Measurements from ENCODE around the gene CD300LF. TPM values are rescaled to one million over a fixed set of nuclear protein-coding genes. Genes with fewer than 3 reads are reported as not detected.

The CD300LF gene
- total RNA-seq, 1 experiment from 2014 or later, result not detected

GRCh38 chr17:74694081-74694480, 18.6 kb downstream of the CD300LF start:
- ATAC-seq (no peak), DNase-seq (ENCODE audit: low read depth, low spot score) (no peak)
- TF ChIP-seq EZH2 (IDR thresholded peaks at IDR 0.05) (no peak), SRF (IDR thresholded peaks at IDR 0.05; ENCODE audit: low read depth) (no peak), POLR2AphosphoS5 (IDR thresholded peaks at IDR 0.05; ENCODE audit: low read depth, low read length) (no peak), SP1 (IDR thresholded peaks at IDR 0.05; ENCODE audit: low read depth) (no peak), RAD21 (IDR thresholded peaks at IDR 0.05; ENCODE audit: low read depth) (no peak), YY1 (IDR thresholded peaks at IDR 0.05; ENCODE audit: extremely low read depth, insufficient replicate concordance, low read depth, low read length) (no peak)
- no peaks in the 10 kb centered on the region for H3K9me2 ChIP-seq (ENCODE audit: insufficient read depth)
- CTCF ChIA-PET, result no interaction called here
- H3K27me3 ChIP-seq (ENCODE audit: insufficient read depth, low read length), result peaks cover 20% of the 10 kb centered on the region; the same call in 1 of the 2 replicates
- intact Hi-C loops (cut with micrococcal nuclease), result no loop called here
- H3K4me2 ChIP-seq (ENCODE audit: low read length), result no peak overlapping the region
- no peak overlapping the region for H3K27ac ChIP-seq (ENCODE audit: low read depth, low read length)
- no peaks in the 10 kb centered on the region for H3K9me3 ChIP-seq (ENCODE audit: control insufficient read depth in 1 of 2, insufficient read depth in 1 of 2, low read depth in 1 of 2, low read length in 2 of 2)
- BruUV-seq (replicated peaks), result no TSS peak
- H3K4me3 ChIP-seq (replicated peaks in 1 of 2; ENCODE audit: low read depth in 1 of 2, low read length in 2 of 2), result no peak overlapping the region
- no peaks in the 10 kb centered on the region for H3K36me3 ChIP-seq (ENCODE audit: control insufficient read depth in 1 of 2, insufficient read depth in 2 of 2, low read length in 2 of 2)
- no peak overlapping the region for H3K9ac ChIP-seq (ENCODE audit: low read length)
- no peaks in the 10 kb centered on the region for H4K20me1 ChIP-seq (ENCODE audit: insufficient read depth)
- no peaks in the 10 kb centered on the region for H3K79me2 ChIP-seq (ENCODE audit: insufficient read depth, low read length)
- RAD21 ChIA-PET (ENCODE audit: low non-redundant PET in 1 of 2, low total read pairs in 2 of 2, uncharacterized antibody in 2 of 2, unreplicated experiment in 2 of 2), result no interaction called here
- no peak overlapping the region for H2AFZ ChIP-seq (ENCODE audit: low read depth, low read length, poor library complexity, severe bottlenecking)
- POLR2A ChIA-PET, result no interaction called here
- H3K4me1 ChIP-seq (ENCODE audit: control insufficient read depth in 1 of 2, insufficient read depth in 2 of 2, low read length in 2 of 2), result no peaks in the 10 kb centered on the region

- POLR2A ChIA-PET, result no interaction called here
- intact Hi-C loops (cut with micrococcal nuclease), result no loop called here
- no peak for TF ChIP-seq ATF3 (IDR thresholded peaks at IDR 0.05)
- TF ChIP-seq ZFX (IDR thresholded peaks at IDR 0.05), result no peak
- TF ChIP-seq REST (IDR thresholded peaks at IDR 0.05; ENCODE audit: low read depth), result no peak
- no peak for TF ChIP-seq ZNF274 (IDR thresholded peaks at IDR 0.05; ENCODE audit: low read depth, low read length)
- no peak for TF ChIP-seq ELF1 (IDR thresholded peaks at IDR 0.05; ENCODE audit: borderline replicate concordance, low read depth)
- no peak for TF ChIP-seq TCF7L2 (IDR thresholded peaks at IDR 0.05; ENCODE audit: borderline replicate concordance, extremely low read depth, insufficient read depth, insufficient read length)
- TF ChIP-seq JUND (IDR thresholded peaks at IDR 0.05), result no peak
- TF ChIP-seq POLR2AphosphoS5 (IDR thresholded peaks at IDR 0.05; ENCODE audit: low read depth, low read length), result no peak
- TF ChIP-seq EGR1 (IDR thresholded peaks at IDR 0.05; ENCODE audit: low read depth), result no peak
- no peak for TF ChIP-seq EZH2phosphoT487 (IDR thresholded peaks at IDR 0.05; ENCODE audit: borderline replicate concordance)
- TF ChIP-seq EZH2 (IDR thresholded peaks at IDR 0.05), result no peak
- TF ChIP-seq CEBPB (IDR thresholded peaks at IDR 0.05; ENCODE audit: low read depth), result no peak
- no peak for TF ChIP-seq CTCF (IDR thresholded peaks at IDR 0.05 in 2 of 3, conservative IDR thresholded peaks at IDR 0.05 in 1 of 3; ENCODE audit: borderline replicate concordance in 1 of 3, insufficient read depth in 1 of 3, low read depth in 2 of 3, low read length in 2 of 3)
Measured at GRCh38 chr17:74691151-74691550, 21.6 kb downstream of the CD300LF start.

More at GRCh38 chr17:74691151-74691550, 21.6 kb downstream of the CD300LF start:
- no peaks in the 10 kb centered on the region for H3K79me2 ChIP-seq (ENCODE audit: insufficient read depth, low read length)
- H3K9ac ChIP-seq (ENCODE audit: low read length), result no peak overlapping the region
- no peak overlapping the region for H2AFZ ChIP-seq (ENCODE audit: low read depth, low read length, poor library complexity, severe bottlenecking)
- no peaks in the 10 kb centered on the region for H3K9me3 ChIP-seq (ENCODE audit: control insufficient read depth in 1 of 2, insufficient read depth in 1 of 2, low read depth in 1 of 2, low read length in 2 of 2)
- no peaks in the 10 kb centered on the region for H3K4me1 ChIP-seq (ENCODE audit: control insufficient read depth in 1 of 2, insufficient read depth in 2 of 2, low read length in 2 of 2)
- H4K20me1 ChIP-seq (ENCODE audit: insufficient read depth), result no peaks in the 10 kb centered on the region
- no TSS peak for BruUV-seq (replicated peaks)
- no peak for DNase-seq (ENCODE audit: low read depth, low spot score)
- H3K27me3 ChIP-seq (ENCODE audit: insufficient read depth, low read length), result peaks cover 20% of the 10 kb centered on the region; the same call in 1 of the 2 replicates
- H3K9me2 ChIP-seq (ENCODE audit: insufficient read depth), result no peaks in the 10 kb centered on the region
- CTCF ChIA-PET, result interaction anchor here (1.3 kb wide), 1 partner anchor 407 kb away, joined by 3 read pairs; no protein-coding TSS in a partner anchor
- H3K4me2 ChIP-seq (ENCODE audit: low read length), result no peak overlapping the region
- no peaks in the 10 kb centered on the region for H3K36me3 ChIP-seq (ENCODE audit: control insufficient read depth in 1 of 2, insufficient read depth in 2 of 2, low read length in 2 of 2)
- H3K4me3 ChIP-seq (replicated peaks in 1 of 2; ENCODE audit: low read depth in 1 of 2, low read length in 2 of 2), result no peak overlapping the region
- H3K27ac ChIP-seq (ENCODE audit: low read depth, low read length), result no peak overlapping the region
- RAD21 ChIA-PET (ENCODE audit: low non-redundant PET in 1 of 2, low total read pairs in 2 of 2, uncharacterized antibody in 2 of 2, unreplicated experiment in 2 of 2), result no interaction called here
- ATAC-seq, result no peak
